ENCODE data around the gene CD36.

DNA sequence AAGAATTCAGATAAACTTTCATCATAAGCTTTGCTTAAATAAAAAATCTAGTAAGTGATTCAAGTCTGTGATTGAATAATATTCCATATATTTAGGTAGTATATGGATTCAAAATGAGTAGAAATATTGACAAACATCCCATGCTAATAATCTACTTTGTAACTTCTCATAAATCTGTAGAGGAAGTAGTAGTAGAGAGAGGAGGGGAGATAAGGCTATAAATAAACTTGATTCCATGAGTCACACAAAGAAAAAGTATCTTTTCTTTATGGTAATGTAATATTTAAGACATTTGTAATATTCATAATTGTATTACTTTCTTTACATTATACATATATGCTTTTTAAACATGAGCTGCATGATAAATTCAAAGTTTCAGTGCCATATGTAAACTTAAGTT is 25.6 kb upstream of the CD36 start:
- TF ChIP-seq, protein P1, sequence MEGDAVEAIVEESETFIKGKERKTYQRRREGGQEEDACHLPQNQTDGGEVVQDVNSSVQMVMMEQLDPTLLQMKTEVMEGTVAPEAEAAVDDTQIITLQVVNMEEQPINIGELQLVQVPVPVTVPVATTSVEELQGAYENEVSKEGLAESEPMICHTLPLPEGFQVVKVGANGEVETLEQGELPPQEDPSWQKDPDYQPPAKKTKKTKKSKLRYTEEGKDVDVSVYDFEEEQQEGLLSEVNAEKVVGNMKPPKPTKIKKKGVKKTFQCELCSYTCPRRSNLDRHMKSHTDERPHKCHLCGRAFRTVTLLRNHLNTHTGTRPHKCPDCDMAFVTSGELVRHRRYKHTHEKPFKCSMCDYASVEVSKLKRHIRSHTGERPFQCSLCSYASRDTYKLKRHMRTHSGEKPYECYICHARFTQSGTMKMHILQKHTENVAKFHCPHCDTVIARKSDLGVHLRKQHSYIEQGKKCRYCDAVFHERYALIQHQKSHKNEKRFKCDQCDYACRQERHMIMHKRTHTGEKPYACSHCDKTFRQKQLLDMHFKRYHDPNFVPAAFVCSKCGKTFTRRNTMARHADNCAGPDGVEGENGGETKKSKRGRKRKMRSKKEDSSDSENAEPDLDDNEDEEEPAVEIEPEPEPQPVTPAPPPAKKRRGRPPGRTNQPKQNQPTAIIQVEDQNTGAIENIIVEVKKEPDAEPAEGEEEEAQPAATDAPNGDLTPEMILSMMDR (IDR thresholded peaks at IDR 0.05): no peak
- TF ChIP-seq POLR2A (IDR thresholded peaks at IDR 0.05) (no peak), POLR2AphosphoS5 (IDR thresholded peaks at IDR 0.05) (no peak)

All from transverse colon (tissue), 4 donors.